Measurements from ENCODE around the gene KCTD18.

DNA sequence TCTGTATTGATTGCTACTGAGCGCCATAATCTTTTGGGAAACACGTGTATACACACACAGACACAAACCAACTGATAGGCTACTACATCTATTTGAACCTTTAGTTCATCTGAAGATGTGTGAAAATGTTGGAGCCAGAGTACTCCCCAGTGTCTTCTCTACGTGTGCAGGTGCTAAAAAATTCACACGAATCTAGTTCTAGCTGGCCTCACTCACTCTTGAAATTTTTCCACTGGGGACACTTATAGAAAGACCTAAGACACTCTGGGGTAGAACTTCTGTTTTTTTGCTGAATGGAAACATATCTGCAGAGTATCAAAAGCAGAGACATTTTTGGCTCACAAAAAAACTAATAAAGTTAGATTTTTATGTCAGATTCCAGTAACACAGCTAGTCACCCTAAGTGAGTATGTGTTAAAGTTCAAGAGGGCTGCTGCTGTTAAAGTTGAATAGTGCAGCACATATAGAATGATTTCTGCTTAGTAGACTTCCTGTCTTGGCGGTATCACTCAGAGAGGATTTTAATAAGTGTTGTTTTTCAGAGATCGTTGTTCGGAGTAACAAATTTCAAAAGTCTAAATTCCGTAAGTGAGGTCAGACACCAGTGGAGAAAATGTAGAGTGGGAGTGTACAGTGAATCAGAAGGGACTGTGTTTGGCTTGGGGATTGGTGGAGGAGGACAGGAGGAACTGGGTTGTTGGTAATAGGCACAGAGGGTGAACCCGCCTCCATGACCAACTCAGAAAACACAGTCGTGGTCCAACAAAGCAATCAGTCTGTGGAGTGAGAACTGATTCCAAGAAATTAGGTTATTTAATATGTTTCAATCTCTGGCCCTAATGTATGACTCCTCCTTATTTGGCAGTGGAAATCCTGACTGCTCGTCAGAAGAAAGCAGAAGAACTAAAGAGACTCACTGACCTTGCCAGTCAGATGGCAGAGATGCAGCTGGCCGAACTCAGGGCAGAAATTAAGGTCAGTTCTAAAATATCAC lies 43.1 kb downstream of the KCTD18 start:
- no peak for TF ChIP-seq POLR2AphosphoS5 (IDR thresholded peaks at IDR 0.05; ENCODE audit: low read depth, low read length)
- TF ChIP-seq POLR2A (IDR thresholded peaks at IDR 0.05; ENCODE audit: low read depth, low read length): no peak

Data from GM12892 (cell line).